ENCODE results near the gene C6orf15.

C6orf15 gene

GRCh38 chr6:31129130-31129529 lies 16.8 kb upstream of the C6orf15 start:
- no peak for DNase-seq

DNA sequence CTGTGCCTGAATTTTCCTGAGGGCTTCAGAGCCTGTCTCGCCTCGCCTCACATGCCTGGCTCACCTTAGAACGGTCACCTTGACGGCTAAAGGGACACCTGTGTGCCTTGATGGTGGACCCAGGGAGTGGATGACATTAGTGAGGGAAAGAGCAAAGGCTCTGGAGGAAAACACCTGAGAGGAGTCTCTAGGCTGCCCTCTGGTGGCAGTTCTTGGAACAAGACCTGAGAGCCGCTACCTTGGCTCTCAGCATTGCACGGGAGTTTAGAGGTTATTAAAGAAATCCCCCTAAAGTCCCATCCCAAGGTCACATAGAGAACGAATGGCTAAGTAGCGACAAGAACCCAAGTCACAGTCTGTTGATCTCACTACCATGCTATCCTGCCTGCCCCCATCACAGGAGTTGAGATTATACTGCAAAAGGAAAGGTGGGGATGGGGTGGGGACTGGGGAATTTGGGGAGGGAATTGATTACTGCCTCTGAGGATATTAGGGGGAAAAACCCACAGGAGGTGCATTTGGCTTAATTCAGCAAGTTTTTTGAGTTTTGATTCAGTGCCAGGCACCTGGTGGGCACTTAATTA lies 15.8 kb upstream of the C6orf15 start:
- peak; percentile 69 to 75 for DNase-seq

DNA sequence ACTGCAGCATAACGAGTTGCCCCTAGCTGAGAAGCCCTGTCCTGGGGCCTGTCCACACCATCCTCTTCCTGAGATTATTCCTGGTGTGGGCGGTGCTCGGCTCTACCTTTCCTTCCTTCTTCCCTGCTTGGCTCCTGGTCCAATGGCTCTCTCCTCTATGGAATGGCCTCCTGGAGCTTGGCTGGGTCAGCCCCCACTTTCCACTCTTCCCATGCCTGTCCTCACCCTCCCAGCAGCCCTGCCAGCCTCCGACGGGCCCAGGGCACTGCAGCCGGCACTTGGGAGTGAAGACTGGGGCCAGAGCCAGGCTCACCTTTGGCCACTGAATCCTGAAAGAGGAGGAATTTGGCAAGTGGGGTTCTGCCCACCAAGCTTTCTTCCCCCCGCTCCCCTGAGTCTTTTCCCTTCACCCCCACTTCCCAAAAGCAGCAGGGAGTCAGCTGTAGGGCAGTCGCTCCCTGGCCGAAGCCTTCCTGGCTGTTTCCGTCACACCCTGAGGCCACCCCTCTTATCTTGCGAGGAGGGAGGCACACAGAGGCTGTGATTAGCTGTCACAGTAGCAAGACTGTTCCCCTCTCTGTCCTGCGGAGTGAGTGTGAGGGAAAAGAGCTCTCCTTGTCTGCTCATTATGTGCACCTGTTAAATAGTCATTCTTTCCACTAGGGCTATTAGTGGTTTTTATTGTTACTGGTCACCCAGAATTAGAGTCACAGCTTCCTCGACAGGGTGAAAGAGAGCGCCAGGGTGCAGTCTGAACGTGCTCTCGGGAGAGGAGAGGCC lies 14.2 kb upstream of the C6orf15 start:
- DNase-seq, result no peak

- DNase-seq, result no peak
Measured at GRCh38 chr6:31125586-31126363, 13.4 kb upstream of the C6orf15 start.

- DNase-seq, result no peak
Measured at GRCh38 chr6:31125162-31125561, 12.8 kb upstream of the C6orf15 start.

DNA sequence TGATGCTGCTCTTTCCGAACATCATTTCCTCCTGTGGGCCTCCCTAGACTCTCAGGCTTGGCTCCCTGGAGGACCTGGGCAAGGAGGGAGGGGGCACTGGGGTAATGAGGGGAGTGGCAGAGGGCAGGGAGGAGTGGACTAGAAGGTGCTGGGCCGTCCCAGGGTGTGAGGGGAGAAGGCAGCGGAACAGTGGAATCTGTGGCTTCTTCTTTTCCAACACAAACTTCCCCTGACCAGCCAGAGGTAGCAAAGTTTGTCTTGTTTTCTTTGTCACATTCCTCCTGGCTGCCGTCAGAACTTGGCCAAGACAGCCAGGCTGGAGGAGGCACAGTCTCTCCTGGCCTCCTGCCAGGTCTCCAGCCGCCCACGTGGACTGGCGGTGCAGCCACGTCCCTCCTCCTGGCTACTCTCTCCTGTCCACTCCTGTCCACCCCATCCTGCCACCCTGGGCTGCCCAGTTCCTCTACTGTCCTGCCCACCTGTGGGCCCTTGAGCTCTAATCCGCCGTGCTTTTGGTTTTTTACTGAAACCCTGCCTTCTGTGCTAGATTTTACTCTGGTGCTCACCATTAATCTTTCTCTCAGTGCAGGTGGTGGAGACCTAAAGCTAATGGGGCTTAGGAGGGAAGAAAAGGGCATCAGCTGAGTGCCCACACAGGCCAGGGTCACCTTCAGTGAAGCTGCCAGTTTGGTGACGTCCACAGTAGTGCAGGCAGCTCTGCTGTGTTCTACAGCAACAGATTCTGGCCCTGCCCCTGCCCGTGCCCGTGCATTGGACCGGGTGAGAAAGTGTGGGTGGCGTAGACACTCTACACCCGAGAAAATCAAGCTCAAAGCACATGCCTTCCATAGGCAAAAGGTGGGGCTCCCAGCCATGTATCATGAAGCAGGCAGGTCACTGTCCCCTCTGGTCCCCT lies 10.7 kb upstream of the C6orf15 start:
- DNase-seq, result no peak

DNA sequence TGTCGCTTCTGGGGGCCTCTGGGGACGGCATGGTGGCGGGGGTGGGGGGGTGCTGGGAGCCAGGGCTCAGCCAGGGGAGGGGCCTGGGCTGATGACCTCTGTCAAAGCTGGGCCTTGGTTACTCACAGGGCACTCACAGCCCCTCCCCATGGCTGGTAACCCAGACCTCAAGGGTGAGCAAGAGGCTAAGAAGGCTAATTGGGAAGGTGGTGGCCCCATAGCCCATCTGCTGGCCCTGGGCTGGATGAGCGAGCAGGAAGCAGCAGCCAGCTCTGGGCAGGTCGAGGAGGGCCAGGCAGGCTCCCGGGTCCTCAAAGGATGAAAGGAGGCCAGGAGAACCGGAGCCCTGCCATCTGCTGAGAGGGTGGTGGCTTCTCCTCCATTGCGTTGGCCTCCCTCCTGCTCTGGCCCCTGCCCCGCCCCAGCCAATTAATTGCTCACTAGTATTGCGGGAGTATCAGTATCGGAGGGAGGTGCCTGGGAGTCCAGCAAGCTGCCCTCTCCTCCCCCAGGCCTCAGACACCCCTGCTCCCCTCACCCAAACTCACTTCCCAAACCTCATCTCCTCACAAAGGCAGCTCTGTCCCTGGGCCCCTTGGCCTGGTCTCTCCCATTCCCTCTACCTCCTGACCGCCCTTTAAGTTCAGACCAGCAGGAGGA lies 8.9 kb upstream of the C6orf15 start:
- no peak for DNase-seq

DNA sequence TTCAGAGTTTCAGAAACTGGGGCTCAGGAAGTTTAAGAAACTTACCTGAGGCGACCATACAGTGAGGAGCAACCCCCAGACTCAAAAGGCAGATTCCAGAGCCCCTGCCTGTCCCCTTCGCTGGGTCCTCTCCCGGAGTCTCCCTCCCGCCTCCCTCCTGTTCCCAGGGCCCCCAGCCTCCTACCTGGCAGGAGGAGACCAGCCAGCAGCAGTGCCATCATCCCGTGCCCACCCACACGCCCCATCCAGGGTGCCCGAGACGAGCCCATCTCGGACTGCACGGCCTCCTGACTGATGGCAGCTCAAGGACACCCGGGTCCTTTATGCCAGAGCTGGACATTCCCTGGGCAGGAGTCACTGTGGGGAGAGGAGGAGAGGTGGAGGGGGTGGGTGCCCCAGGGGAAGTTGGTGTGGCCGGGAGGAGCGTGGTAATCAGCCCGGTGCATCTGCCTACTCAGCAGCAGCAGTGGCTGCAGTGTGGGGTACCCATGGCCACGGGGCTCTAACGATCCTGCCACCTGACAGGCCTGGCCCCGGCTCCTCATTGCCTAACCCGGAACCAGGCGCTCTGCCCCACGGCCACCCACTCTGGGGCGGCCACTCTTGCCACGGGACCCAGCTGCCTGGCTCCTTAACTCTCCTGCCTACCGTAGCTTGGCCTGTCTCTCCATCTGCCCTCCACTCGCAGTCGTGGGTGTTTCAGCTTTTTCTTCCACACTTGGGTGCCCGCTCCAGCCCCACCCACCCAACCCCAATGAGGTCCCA lies 8.0 kb upstream of the C6orf15 start, which contains the start of gene CDSN:
CDSN (minus strand) TSS at position 296 of the 765 bp plus-strand sequence; CDS start at position 269, 27 bp downstream.
- DNase-seq, result no peak

DNA sequence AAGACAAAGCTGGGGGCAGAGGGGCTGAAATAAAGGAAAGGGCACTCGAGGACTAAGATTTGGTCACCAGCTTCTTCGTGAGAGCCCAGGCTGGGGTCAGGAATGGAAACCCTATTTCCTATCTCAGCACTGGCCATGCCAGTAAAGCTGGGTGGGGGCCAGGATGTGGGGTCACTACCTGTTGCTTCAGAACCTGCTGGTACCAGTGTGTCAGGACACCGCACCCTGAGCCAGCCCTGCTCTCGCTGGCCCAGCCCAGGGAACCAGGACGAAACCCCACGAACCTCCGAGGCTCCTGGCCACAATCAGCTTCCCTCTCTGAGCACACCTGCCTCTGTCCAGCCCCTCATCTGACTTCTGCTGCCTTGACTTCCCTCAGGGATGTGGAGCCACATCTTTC lies 5.8 kb upstream of the C6orf15 start:
- DNase-seq, result no peak

GRCh38 chr6:31116661-31117385 lies 4.4 kb upstream of the C6orf15 start:
- DNase-seq, result no peak

DNA sequence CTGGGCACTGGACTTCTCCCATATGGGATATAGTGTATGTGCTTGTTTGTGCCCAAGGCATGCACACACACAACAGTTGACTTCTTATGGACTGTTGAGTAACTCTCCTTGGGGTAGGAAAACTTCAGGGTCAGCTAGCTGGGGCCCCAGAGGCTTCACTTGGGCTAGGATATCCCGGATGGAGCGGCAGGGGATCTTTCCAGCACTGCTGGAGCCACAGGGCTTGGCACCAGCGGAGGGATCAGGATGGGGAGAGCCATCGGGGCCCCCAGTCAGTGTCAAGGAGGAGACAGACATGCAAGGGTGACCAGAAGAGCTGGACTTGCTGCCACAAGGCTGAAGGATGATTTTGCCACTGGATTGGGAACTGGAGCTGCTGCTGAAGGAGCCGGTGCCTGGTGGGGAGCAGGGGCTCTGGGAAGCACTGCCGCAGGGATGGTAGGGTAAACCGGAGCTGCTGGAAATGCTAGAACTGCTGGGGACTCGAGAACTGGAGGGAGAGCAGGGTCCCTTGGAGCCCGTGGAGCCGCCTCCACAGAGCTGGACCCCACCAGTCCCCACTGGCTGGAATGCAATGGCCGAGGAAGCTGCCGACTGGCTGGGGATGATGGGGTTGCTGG lies 3.7 kb upstream of the C6orf15 start:
- DNase-seq, result no peak

- DNase-seq, result peak; percentile 15 to 26
Measured at GRCh38 chr6:31114970-31115849, 2.8 kb upstream of the C6orf15 start.

GRCh38 chr6:31114541-31114878 lies 2.1 kb upstream of the C6orf15 start, which contains the start of gene PSORS1C1:
Gene PSORS1C1, plus strand, starts transcription at chr6:31114800. Its CDS starts 14,833 bp downstream, at chr6:31129633.
- no peak for DNase-seq

GRCh38 chr6:31113861-31114540 lies 1.6 kb upstream of the C6orf15 start:
- DNase-seq, result no peak

GRCh38 chr6:31111712-31112111 lies 663 bp downstream of the C6orf15 start:
- DNase-seq, result no peak

GRCh38 chr6:31110825-31111582 lies 1.4 kb downstream of the C6orf15 start:
- DNase-seq, result no peak

DNA sequence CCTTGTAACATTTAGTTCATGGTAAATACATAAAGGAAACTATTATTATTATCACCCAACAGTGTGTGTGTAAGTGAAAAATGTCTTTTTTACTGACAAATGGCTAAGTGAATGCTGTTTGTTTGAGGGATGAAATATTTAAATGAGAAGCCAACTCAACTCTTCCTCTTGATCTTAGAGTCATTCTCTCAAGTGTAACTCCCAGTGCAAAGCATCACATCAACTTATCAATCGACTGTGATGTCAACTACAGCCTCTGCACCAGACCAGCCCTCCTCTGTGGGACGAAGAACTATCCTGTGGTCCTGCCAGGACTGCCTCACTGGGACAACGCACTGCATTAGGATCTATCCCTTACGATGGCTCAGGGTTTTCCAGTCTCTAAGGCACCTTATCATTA lies 5.3 kb downstream of the C6orf15 start:
- DNase-seq, result no peak

DNA sequence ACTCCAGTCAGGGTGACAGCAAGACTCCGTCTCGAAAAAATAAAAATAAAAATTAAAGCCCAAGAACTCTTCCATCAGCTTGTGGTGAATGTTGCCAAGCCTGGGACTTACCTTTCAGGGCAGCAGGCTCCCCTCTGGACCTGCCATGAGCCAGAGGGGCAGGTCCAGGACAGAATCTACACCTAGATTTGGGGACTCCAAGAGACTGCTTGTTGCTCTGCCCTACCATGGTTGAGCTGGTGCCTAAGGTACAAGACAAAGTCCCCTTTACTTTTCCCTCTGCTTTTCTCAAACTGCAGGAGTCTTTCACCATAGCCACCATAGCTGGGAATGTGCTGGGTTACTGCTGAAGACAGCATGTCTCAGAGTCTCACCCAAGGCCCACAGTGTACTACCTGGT lies 9.2 kb downstream of the C6orf15 start:
- no peak for DNase-seq
